LHCN-M2 (cell line): ENCODE results near the gene ADGRG6. TPM values are rescaled to one million over a fixed set of nuclear protein-coding genes. Genes with fewer than 3 reads are reported as not detected.
"Not testable (repeated sequence)": the region's sequence is repeated elsewhere in the genome, so short reads cannot be mapped to it uniquely, and the experiment has no call there.

Experiments
- DNase-seq: peaks from one replicate; pipeline ENCODE4 v3.0.0-alpha.2; 2012; ENCODE audit warnings: low read depth
- total RNA-seq: library from RNA; depleted of rRNA; stranded (reverse); fragments of >200 nt; gene quantifications from 2 replicates; pipeline ENCODE4 v1.2.3, GENCODE V29; 2014

ADGRG6 gene
- total RNA-seq, 1 experiment from 2014 or later, result 1.8 TPM

DNA sequence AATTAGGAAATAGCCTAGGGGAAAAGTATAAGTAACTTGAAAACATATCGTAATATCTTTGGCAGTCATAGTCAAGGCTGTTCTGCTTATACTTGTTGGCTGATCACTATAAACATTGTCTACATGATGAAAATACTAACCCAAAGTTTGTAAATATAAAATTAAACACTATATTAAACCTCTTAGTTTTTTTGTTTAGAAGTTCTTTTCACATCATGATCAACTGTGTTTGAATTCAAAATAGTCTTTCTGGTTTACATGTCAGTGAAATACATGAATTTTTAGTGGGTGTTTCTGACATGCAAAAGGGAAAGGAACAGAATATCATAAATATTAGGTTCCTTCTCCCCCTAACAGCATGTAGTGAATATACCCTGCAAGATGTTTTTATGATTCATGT, 43.5 kb downstream of the ADGRG6 start:
- DNase-seq, result no peak

DNA sequence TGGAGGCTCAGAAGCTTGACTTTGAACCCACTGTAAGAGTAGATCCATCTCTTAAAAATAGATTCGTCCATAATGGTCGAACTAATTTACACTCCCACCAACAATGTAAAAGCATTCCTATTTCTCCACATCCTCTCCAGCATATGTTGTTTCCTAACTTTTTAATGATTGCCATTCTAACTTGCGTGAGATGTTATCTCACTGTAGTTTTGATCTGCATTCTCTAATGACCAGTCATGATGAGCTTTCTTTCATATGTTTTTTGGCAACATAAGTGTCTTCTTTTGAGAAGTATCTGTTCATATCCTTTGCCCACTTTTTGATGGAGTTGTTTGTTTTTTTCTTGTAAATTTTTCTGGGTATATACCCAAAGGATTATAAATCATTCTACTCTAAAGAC, 44.4 kb downstream of the ADGRG6 start:
- DNase-seq, result not testable (repeated sequence)

DNA sequence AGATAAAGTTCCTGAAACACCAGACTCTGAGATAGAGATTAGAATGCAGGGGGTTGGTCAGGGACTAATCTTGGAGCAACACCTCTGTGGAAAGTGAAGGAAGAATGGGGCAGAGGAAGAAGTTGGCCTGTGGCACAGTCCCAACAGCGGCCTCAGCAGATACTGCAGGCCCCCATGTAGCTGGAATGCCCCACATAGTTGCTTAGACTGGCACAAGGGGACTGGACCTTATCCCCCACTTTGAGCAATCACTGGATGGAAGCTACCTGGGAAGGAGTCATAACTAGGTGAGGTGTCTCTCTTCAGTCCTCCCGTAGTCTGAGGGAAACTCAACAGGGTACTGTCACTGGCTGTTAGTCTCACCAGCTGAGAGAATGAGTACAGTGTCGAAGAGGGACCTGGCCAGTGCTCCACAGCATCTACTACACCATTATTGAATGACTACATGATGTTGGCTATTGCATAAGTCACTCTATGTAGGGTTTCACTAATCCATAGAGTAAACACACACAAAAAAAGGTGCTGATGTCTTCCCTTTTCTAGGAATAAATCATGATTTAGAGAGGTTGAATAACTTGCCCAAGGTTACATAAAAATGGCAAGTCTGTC, 47.5 kb downstream of the ADGRG6 start:
- no peak for DNase-seq

DNA sequence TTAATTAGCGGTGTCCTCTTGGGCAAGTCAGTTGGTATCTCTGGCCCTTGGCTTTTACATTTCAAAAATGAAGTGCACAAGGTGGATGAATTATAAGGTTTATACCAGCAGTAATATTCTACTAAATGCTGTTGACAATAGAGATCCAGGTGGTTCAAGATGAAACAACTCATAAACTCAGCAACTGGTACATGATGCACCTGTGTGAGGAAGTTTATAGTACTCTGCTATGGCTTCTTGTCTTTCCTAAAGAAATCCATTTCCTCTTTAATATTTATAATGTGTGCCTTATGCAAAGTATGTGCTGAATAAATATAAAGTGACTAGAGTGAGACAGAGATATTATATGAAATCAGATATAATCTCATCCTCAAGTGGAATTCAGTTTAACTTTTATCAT, 48.5 kb downstream of the ADGRG6 start:
- no peak for DNase-seq

DNA sequence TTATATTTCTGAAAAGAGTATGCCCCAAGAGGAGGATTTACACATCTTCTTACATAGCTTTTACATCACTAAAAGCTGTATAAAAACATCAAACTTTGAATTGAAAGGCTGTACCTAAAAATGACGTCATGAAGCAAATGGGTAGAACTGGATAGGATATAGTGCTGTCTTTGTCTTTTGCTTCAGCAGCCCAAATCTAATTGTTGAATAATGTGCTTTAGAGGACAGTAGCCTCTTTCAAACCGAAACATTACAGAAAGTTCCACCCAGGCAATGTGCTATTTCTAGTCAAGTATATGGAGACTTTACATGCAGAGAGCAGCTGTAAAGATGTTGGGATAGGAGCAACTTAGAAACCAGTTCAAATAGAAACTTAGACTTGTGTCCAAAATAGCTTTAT, 51.9 kb downstream of the ADGRG6 start:
- DNase-seq, result no peak

DNA sequence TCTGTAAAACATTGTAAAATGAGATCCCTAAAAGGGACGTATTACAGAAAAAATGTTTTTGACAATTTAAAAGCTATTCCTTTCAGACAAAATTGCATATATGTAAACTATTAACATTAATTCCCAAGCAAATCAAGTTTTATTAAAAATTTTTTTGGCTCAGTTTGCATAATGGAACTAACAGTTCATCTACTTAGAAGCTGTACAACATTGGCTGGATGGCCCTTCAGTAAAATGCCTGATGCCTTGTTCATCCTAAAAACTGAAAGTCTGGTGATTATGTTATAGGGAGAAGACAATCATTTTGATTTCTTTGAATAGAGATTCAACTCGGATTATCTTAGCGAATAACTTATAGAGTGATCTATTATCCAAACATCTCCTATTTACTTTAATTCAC, 52.8 kb downstream of the ADGRG6 start:
- DNase-seq, result no peak

DNA sequence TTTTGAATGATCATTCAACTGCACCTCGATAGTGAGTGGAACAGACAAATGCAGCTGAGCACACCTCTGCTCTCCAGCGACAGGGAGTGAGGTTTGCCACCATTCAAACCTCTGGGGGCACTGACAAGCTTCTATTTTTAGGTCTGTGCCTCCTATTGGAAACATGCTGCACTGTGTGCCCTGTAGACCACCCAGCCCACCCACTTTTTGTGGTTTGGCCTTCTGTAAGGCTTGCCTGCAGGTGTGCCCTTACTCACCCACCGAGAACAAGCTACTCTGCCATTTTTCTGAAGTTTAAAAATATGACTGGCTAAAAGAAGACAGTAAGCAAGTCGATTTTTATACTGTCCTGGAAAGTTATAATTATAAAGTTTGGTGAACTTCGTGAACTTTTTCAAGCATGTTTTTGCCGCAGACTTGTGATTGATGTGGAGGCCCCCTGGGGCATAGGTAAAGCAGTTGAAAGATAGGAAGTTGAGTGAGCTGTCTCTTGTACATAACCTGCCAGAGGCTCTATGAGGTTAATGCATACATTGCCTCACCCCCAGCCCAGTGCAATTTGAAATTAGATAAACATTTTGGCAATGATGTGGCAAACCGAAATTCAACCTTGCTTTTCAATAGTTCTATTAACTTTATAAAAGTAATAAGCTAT, 53.8 kb downstream of the ADGRG6 start:
- DNase-seq, result no peak

DNA sequence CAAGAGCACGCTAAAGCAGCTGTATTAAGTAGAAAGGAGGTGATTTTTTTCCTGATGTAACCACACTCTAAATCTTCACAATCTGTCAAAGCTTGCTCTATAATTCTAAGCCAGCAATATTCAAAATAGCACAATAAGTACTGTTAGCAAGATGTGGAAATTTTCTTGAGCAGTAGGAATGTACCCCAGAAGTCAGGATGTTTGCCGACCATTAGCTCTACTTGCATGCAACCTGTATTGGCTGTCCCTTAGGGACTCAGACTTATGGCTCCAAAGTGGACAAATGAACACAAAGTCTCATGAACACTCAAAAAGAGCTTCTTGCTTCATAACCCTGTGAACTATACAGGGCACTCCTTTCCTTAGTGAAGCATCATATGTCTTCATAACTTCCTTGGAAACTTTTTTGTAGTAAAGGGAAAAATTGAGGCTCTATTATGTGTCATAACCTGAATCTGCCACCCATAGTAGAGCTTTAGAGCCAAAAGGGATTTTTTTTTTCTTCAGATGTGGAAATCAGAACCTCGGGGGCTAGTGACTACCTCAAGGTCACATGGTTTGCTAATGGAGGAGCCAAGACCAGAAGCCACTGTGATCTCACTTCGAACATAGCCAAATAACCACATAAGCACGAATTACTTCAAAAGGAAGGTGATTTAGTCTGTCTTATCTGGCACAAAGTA, 54.5 kb downstream of the ADGRG6 start:
- DNase-seq, result no peak

DNA sequence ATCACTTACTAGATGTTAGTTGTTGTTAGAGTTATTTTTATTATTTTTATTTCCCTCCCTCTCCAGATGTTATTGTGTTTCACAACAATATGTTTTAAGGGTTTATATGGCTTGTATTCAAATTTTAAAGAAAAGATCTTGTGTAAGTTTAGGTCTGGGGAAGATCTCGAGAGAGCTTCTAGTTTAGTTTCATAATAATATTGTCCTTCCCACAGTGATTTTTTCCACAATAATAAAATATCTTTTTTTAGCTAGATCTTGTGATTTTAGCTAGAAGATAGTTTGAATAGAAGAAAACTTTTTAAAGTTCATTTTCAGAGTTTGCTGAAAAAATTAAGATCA, 55.0 kb downstream of the ADGRG6 start:
- DNase-seq, result no peak

DNA sequence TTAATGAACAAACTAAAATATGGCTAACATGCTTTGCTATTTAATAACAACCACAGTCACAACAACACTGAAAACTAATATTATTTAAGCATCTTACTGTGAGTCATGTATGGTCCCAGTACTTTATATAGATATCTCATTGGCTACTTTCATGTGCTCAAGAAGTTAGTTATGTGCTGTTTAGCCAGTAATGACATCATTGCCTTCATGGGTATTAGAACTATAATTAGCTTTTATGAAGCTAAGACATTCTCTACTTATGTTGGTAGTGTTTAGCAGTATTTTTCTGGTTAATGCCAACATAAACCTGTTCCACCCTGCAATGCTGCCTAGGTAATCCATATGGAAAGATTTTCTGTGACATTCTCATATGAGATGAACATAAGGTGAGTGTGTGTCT, 56.1 kb downstream of the ADGRG6 start:
- DNase-seq, result no peak

DNA sequence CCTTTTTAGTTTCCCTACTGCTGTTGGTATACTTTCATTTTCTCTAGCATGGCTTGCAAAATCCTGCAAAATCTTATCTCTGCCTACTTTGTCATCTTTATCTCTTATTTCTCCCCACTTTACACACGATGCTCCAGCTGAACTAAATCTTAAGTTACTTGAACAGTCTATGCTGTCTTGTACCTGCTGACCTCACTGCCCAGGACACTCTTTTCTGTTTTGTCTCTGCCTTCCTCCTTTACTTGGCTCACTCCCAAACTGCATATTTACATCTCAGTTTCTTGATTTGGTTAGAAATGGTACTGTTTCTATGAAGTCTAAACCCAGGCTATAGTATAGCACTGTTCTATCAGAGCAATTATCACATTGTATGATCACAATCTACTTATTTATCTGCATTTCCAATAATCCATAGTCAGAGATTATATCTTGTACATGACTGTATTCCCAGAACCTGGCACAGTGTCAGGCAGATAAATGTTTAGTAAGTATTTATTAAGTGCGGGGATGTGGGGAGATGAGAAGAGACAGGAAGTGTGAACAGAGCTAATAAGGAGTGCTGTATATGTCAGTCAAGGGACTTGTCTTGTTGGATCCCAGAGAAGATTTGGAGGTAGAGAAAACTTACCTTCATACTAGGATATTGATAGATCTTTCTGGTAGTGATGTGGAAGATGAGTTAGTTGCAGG, 57.6 kb downstream of the ADGRG6 start:
- no peak for DNase-seq

DNA sequence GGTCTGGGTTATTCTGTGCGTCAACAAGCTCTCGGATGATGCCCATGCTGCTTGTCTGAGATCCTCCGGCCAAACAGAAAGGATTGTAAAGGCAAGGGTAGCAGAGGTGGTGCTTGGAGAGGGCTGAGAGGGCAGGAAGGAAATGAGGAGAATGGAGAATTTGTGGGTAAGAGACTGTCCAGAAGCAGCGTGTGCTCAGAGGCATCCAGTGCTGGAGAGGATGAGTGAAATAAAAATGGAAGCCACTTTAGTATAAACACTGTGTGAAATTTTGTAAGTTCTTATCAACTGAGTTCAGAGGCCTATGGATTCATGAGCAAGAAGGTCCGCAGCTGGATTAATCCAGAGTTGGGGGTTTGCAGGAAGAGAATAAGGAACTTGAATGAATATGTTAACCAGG, 59.5 kb downstream of the ADGRG6 start:
- DNase-seq, result no peak

DNA sequence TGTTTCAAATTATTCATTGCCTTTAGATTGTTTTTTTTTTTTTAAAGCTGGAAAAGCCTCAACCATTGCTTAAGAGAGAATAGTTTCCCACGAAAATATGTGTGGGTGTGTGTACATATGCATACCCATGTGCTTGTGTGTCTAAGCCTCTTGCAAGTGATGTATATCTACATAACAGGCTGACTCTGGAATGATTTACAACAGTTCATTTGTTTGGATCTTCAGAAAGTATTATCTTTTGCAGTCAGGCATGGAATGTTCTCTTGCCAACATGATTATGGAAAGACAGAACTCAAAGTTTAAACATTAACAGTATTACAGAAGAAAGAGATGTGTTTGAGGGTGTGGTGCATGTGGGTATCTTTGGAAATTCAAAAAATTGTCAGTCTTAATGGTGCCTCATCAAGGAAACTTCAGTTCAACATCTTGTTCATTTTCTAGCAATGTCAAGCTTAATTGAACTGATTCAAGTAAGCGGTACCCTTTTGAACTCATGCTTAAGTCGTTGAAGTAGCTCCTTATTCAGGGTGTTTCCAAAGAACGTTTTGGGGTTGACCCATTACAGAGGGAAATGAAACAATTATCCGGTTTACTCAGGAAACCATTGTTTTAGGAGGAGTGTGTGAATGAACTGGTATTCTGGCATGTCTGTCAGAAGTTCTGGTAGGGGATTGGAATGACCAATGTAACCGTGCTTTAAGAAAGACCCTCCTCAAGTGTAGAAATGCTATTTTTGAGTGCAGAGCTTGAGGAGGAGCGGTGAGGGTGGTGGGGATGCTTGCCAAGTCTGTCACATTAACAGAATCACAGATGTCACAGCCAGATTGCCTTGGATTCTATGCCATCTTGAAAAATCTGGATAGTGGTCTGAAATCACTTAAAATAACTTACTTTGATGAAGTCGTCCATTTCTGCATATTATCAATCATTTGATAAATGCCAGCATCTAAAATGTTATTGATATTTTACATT, 60.3 kb downstream of the ADGRG6 start:
- DNase-seq, result no peak

DNA sequence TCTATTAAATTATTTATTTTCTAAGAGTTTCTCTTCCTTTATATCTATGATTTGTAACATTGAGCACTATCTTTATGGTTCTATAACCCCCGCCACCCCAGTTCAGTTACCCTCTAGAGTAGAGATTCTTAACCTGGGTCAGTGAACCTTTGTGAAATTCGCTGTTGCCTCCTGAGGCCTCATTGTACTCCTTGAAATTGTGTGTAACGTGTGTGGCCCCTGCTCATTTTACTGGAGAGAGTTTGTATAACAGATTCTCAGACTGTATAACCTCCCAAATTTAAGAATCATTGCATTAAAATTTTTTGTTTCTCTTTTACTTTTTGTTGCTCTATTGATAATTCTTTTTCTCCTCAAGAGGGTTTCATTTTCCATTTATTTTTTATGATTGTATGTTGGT, 65.3 kb downstream of the ADGRG6 start:
- DNase-seq, result no peak

DNA sequence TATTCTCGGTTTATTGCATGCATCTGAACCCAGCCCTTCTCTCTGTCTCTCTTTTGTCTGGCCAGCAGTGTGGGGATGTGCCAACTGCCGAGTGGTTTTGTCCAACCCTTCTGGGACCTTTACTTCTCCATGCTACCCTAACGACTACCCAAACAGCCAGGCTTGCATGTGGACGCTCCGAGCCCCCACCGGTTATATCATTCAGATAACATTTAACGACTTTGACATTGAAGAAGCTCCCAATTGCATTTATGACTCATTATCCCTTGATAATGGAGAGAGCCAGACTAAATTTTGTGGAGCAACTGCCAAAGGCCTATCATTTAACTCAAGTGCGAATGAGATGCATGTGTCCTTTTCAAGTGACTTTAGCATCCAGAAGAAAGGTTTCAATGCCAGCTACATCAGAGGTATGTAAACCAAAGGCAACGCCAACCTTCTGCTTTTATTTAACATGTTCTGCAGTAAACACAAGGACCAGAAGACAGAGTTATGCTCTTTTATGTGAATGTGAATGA, 65.8 kb downstream of the ADGRG6 start:
- DNase-seq, result no peak

DNA sequence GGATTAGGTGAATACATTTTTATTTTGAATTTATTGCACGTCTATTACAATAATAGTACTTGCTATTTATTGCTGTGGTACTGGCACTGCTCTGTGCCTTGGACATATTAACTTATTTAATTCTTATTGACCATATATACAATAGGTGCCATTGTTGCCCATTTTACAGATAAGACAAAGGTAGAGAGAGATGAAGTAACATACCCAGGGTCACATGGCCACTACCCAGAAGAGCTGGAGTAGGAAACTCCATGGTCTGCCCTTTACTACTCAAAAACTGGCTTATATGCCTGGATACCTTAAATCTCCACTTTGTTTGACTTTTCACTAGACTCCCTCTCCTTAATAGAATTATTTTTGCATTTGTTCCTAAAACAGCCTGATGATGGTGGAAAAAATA, 67.5 kb downstream of the ADGRG6 start:
- no peak for DNase-seq

DNA sequence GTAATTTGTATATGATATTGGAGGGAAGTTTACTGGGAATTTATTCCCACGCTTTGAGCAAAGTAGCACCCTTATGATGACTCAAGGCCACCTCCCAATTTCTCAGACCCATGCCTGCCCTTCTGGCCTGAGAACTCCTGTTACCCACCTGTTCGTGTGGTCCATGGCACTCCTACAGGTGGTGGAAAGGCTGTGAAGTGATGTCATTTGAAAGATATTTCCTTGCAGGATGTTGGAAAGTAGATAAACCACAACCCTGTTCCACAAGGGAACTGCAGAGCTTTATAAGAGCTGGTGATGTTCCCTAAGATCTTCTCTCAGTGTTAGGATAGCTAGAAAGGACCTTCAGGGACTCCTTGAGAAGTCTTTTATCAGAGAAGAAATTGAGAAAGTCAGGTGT, 70.5 kb downstream of the ADGRG6 start:
- DNase-seq, result peak; percentile 80

DNA sequence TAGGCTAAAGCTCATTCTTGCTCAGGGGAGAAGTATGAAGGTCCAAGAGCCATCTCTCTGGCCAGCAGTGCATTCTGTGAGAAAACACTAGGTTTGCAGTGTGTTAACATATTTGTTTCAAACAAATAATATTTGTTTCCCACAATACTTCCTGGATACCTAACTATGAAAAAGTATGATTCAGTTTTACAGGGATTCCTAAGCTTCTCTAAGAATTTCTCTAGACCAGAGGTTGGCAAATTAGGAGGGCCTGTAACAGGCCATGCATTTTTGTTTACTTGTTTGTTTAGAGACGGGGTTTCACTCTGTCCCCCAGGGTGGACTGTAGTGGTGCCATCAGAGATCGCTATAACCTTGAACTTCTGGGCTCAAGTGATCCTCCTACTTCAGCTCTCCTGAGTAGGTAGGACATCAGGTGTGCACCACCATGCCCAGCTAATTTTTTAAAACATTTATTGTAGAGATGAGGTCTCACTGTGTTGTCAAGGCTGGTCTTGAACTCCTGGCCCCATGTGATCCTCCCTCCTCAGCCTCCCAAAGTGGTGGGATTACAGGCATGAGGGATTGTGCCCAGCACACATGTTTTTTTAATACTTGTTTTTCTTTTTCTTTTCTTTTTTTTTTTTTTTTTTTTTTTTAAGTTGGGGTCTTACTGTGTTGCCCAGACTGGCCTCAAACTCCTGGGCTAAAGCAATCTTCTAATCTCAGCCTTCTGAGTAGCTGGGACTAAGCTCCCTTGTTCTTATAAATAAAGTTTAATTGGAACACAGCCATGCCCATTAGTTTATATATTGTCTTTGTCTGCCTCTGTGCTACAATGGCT, 71.7 kb downstream of the ADGRG6 start:
- peak; percentile 15 for DNase-seq

DNA sequence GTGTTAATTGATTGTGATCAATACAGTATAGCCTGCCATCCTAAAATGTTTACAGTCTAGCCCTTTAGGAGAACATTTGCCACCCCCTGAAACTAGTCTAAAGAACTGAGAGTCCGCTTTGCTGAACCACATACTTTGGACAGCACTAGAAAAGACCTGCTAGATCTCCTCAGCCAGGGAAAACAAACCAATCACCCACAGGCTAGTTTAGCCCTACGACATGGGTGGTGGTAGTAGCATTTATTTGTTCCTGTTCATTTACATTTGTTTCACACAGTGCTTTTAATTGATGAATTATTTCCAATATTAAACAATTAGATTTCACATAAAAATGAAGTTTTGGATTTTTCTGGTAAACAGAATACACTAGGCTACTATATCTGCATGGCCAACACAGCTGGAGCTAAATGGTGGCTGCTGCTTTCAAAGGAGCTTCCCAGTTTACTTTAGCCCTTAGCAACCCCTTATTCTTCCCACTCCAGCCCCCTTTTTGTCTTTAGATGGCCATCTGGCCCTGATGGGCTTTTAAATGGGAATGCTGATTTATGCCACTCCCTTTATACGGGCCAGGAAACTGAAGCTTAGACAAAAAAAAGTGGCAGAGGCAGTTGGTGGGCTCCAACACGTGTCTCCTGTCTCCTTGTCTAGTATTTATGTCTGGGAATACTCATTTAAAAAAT, 72.4 kb downstream of the ADGRG6 start:
- DNase-seq, result no peak
